ENCODE data around the gene CDKN1C.

- TF ChIP-seq CTCF (IDR thresholded peaks at IDR 0.05; ENCODE audit: poor library complexity, severe bottlenecking) (no peak), EZH2 (IDR thresholded peaks at IDR 0.05; ENCODE audit: borderline replicate concordance, insufficient read depth, low read length, poor library complexity, severe bottlenecking) (no peak), TAF1 (IDR thresholded peaks at IDR 0.05; ENCODE audit: low read depth) (no peak), RAD21 (conservative IDR thresholded peaks at IDR 0.05) (no peak), EP300 (conservative IDR thresholded peaks at IDR 0.05; ENCODE audit: poor library complexity, severe bottlenecking) (no peak), REST (IDR thresholded peaks at IDR 0.05; ENCODE audit: borderline replicate concordance) (no peak), POLR2AphosphoS5 (IDR thresholded peaks at IDR 0.05) (no peak), MXI1 (conservative IDR thresholded peaks at IDR 0.05; ENCODE audit: poor library complexity, severe bottlenecking) (no peak), SMC3 (conservative IDR thresholded peaks at IDR 0.05; ENCODE audit: poor library complexity) (no peak)
These were observed 33.6 kb upstream of the CDKN1C start for GRCh38 chr11:2919188-2919587.

Data from neural cell (in vitro differentiated cells).